ENCODE data around the gene NGFR.

NGFR gene

DNA sequence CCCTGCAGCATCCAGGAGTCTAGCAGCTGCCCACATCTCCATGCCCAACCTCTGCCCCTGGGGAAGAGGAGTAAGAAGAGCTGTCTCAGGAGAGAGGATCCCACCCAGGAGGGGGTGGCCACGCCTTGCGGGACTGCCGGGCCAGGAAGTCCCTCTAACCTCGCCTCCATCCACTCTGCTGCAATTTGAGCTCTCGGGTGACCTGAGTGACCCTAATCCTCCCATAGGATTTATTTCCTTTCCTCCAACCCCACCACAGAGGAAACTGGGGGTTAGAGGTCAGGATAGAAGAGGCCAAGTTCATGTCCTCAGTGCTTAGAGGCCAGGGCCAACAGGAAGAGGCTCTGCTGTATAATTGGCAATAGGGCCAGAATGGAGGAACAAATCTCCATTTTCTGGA lies 22.6 kb upstream of the NGFR start:
- Histone ChIP-seq H3K9me3 (ENCODE audit: insufficient read depth, low read length) (no peaks in the 10 kb centered on the region), H2AFZ (ENCODE audit: low read depth, low read length, severe bottlenecking) (no peak overlapping the region), H3K36me3 (ENCODE audit: low read length) (no peaks in the 10 kb centered on the region), H3K9ac (ENCODE audit: low read length) (no peak overlapping the region), H4K20me1 (ENCODE audit: low read depth, low read length) (no peaks in the 10 kb centered on the region), H3K4me3 (ENCODE audit: insufficient read depth, low read length, poor library complexity, severe bottlenecking) (no peak overlapping the region), H3K27me3 (ENCODE audit: low read length) (no peaks in the 10 kb centered on the region), H3K79me2 (ENCODE audit: insufficient read depth, low read length) (no peaks in the 10 kb centered on the region), H3F3A (ENCODE audit: insufficient read depth) (no peaks in the 10 kb centered on the region), H3K9me2 (replicated peaks; ENCODE audit: insufficient read depth, low read length) (no peaks in the 10 kb centered on the region), H3K27ac (ENCODE audit: low read depth, low read length) (no peak overlapping the region), H3K4me2 (ENCODE audit: low read depth, low read length, poor library complexity, severe bottlenecking) (no peak overlapping the region)
- TF ChIP-seq, protein P1, sequence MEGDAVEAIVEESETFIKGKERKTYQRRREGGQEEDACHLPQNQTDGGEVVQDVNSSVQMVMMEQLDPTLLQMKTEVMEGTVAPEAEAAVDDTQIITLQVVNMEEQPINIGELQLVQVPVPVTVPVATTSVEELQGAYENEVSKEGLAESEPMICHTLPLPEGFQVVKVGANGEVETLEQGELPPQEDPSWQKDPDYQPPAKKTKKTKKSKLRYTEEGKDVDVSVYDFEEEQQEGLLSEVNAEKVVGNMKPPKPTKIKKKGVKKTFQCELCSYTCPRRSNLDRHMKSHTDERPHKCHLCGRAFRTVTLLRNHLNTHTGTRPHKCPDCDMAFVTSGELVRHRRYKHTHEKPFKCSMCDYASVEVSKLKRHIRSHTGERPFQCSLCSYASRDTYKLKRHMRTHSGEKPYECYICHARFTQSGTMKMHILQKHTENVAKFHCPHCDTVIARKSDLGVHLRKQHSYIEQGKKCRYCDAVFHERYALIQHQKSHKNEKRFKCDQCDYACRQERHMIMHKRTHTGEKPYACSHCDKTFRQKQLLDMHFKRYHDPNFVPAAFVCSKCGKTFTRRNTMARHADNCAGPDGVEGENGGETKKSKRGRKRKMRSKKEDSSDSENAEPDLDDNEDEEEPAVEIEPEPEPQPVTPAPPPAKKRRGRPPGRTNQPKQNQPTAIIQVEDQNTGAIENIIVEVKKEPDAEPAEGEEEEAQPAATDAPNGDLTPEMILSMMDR (IDR thresholded peaks at IDR 0.05; ENCODE audit: insufficient read depth, low read length, poor library complexity, severe bottlenecking) = no peak
- no peak for TF ChIP-seq EZH2phosphoT487 (conservative IDR thresholded peaks at IDR 0.05; ENCODE audit: low read length)

DNA sequence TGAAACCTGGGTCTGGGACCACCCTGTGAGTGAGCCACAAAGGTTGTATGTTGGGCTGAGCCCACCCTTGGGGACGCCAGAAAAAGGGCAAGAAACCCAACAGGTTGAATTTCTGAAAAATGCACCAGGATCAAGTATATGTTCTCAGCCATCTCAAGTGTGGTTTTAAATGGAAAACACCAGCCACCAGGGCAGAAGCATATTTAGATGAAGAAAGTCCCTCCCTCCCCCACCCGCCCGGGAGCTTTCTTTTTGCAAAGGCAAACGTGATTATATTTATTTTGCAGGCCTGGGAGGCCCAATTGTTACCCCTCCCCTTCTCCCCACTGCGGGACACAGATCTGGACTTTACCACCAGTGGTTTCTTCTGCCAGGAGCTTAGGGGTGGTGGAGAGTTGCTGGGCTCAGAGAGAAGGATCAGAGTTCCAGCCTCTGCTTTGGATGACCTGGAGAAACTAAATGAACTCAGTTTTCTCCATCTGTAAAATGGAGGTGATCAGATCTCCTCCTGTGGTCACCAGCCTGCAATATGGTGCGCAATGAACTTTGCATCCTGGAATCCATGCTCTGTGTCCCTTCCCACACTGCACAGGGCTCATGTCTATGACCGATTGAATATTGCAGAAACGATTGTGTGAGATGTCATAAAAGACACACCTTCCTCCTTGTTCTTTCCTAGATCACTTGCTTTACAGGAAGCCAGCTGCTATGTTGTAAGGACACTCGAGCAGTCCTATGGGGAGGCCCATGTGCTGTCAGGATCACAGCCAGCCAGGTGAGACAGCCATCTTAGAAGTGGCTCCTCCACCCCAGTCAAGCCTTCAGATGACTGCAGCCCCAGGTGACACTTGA lies 21.0 kb upstream of the NGFR start:
- Histone ChIP-seq H3K4me2 (ENCODE audit: low read depth, low read length, poor library complexity, severe bottlenecking) (no peak overlapping the region), H3K9me3 (ENCODE audit: insufficient read depth, low read length) (no peaks in the 10 kb centered on the region), H3F3A (ENCODE audit: insufficient read depth) (no peaks in the 10 kb centered on the region), H3K9me2 (replicated peaks; ENCODE audit: insufficient read depth, low read length) (no peaks in the 10 kb centered on the region), H3K9ac (ENCODE audit: low read length) (no peak overlapping the region), H3K36me3 (ENCODE audit: low read length) (no peaks in the 10 kb centered on the region), H3K27me3 (ENCODE audit: low read length) (no peaks in the 10 kb centered on the region), H2AFZ (ENCODE audit: low read depth, low read length, severe bottlenecking) (no peak overlapping the region), H4K20me1 (ENCODE audit: low read depth, low read length) (no peaks in the 10 kb centered on the region), H3K27ac (ENCODE audit: low read depth, low read length) (no peak overlapping the region), H3K4me3 (ENCODE audit: insufficient read depth, low read length, poor library complexity, severe bottlenecking) (no peak overlapping the region), H3K79me2 (ENCODE audit: insufficient read depth, low read length) (no peaks in the 10 kb centered on the region)
- TF ChIP-seq, protein P1 (IDR thresholded peaks at IDR 0.05; ENCODE audit: insufficient read depth, low read length, poor library complexity, severe bottlenecking) = no peak
- no peak for TF ChIP-seq EZH2phosphoT487 (conservative IDR thresholded peaks at IDR 0.05; ENCODE audit: low read length)

DNA sequence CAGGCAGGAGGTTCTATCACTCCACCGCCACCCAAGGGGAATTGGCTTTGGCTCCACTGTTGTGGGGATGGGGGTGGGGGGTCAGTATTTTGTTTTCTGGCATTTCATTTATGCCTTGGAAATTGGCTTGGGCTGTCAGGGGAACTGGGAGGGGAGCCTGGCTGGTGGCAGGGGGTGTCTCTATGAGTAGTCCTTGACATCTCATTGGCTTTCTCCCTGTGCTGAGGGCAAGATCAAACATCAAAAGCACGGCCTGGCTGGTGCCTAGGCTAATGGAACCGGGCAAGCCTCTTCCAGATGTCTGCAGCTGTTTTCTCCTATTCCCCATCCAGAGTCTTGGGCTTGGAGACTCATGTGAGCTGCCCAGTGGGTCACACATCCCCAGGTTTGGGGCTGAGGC lies 17.4 kb upstream of the NGFR start:
- Histone ChIP-seq H4K20me1 (ENCODE audit: low read depth, low read length) (no peaks in the 10 kb centered on the region), H3K4me3 (ENCODE audit: insufficient read depth, low read length, poor library complexity, severe bottlenecking) (no peak overlapping the region), H3K27ac (ENCODE audit: low read depth, low read length) (no peak overlapping the region), H3K9ac (ENCODE audit: low read length) (no peak overlapping the region), H3K9me2 (replicated peaks; ENCODE audit: insufficient read depth, low read length) (no peaks in the 10 kb centered on the region), H3K4me2 (ENCODE audit: low read depth, low read length, poor library complexity, severe bottlenecking) (no peak overlapping the region), H2AFZ (ENCODE audit: low read depth, low read length, severe bottlenecking) (no peak overlapping the region), H3K27me3 (ENCODE audit: low read length) (no peaks in the 10 kb centered on the region), H3K79me2 (ENCODE audit: insufficient read depth, low read length) (no peaks in the 10 kb centered on the region), H3K9me3 (ENCODE audit: insufficient read depth, low read length) (no peaks in the 10 kb centered on the region), H3K36me3 (ENCODE audit: low read length) (no peaks in the 10 kb centered on the region), H3F3A (ENCODE audit: insufficient read depth) (no peaks in the 10 kb centered on the region)
- TF ChIP-seq EZH2phosphoT487 (conservative IDR thresholded peaks at IDR 0.05; ENCODE audit: low read length) = no peak
- TF ChIP-seq, protein P1 (IDR thresholded peaks at IDR 0.05; ENCODE audit: insufficient read depth, low read length, poor library complexity, severe bottlenecking) = no peak
